HG03520 (cell line): ENCODE measurements around the gene CCDC51.
"Not testable (repeated sequence)": the region's sequence is repeated elsewhere in the genome, so short reads cannot be mapped to it uniquely, and the experiment has no call there.

Experiments
- ATAC-seq: cut with Tn5 transposase; IDR thresholded peaks from one replicate; pipeline ENCODE4 v1.9.1; 2021; ENCODE audit warnings: mild to moderate bottlenecking, moderate library complexity; ENCODE audit not compliant: unreplicated experiment

The CCDC51 gene

GRCh38 chr3:48408823-48409281 is 31.1 kb downstream of the CCDC51 start:
- ATAC-seq: no peak

- ATAC-seq: no peak
Measured at GRCh38 chr3:48407542-48408099, 32.3 kb downstream of the CCDC51 start.

- ATAC-seq: no peak
Measured at GRCh38 chr3:48406443-48407431, 33.2 kb downstream of the CCDC51 start.

GRCh38 chr3:48405971-48406370 is 33.9 kb downstream of the CCDC51 start:
- no peak for ATAC-seq

- ATAC-seq: no peak
Measured at GRCh38 chr3:48405343-48405881, 34.5 kb downstream of the CCDC51 start.

- no peak for ATAC-seq
Measured at GRCh38 chr3:48404440-48405342, 35.2 kb downstream of the CCDC51 start.

- ATAC-seq: no peak
Measured at GRCh38 chr3:48403533-48404439, 36.1 kb downstream of the CCDC51 start.

- ATAC-seq: no peak
Measured at GRCh38 chr3:48402907-48403306, 37.0 kb downstream of the CCDC51 start.

GRCh38 chr3:48402281-48402732 is 37.6 kb downstream of the CCDC51 start:
- ATAC-seq: no peak

GRCh38 chr3:48401434-48401901 is 38.5 kb downstream of the CCDC51 start:
- ATAC-seq: not testable (repeated sequence)

- ATAC-seq: no peak
Measured at GRCh38 chr3:48400824-48401433, 39.0 kb downstream of the CCDC51 start.

- ATAC-seq: no peak
Measured at GRCh38 chr3:48399387-48400172, 40.3 kb downstream of the CCDC51 start.

- ATAC-seq: no peak
Measured at GRCh38 chr3:48398701-48399386, 41.1 kb downstream of the CCDC51 start.

GRCh38 chr3:48397767-48398681 is 41.9 kb downstream of the CCDC51 start:
- no peak for ATAC-seq

GRCh38 chr3:48395714-48396113 is 44.2 kb downstream of the CCDC51 start:
- ATAC-seq: no peak

GRCh38 chr3:48394391-48394790 is 45.5 kb downstream of the CCDC51 start:
- ATAC-seq: no peak

GRCh38 chr3:48388966-48389365 is 51.0 kb downstream of the CCDC51 start:
- no peak for ATAC-seq
